H9 (cell line): ENCODE data around the gene MSRB1. TPM values are rescaled to one million over a fixed set of nuclear protein-coding genes. Genes with fewer than 3 reads are reported as not detected.

Source experiments
- DNase-seq: peaks from one replicate; pipeline ENCODE4 v3.0.0-alpha.2; 2017
- H2AFZ ChIP-seq: one replicate; pipeline ENCODE4 v1.6.1; 2013; ENCODE audit warnings: mild to moderate bottlenecking, low read length, control low read depth, moderate library complexity
- H2AK5ac ChIP-seq: 2 replicates; pipeline ENCODE4 v1.6.1; 2013; ENCODE audit warnings: low read length, control low read depth, mixed read lengths; ENCODE audit not compliant: insufficient read length
- H2BK120ac ChIP-seq: one replicate; pipeline ENCODE4 v1.6.1; 2013; ENCODE audit warnings: low read depth, mild to moderate bottlenecking, low read length, control low read depth, inconsistent platforms; ENCODE audit not compliant: poor library complexity, severe bottlenecking
- H2BK12ac ChIP-seq: 2 replicates; pipeline ENCODE4 v1.6.1; 2013; ENCODE audit warnings: low read length, control low read depth, mixed read lengths, low read depth; ENCODE audit not compliant: insufficient read length
- H2BK15ac ChIP-seq: 2 replicates; pipeline ENCODE4 v1.6.1; 2013; ENCODE audit warnings: low read depth, low read length, control low read depth
- H2BK20ac ChIP-seq: one replicate; pipeline ENCODE4 v1.6.1; 2013; ENCODE audit warnings: low read depth, mild to moderate bottlenecking, low read length, control low read depth, inconsistent platforms; ENCODE audit not compliant: poor library complexity, severe bottlenecking
- H2BK5ac ChIP-seq: 2 replicates; pipeline ENCODE4 v1.6.1; 2013; ENCODE audit warnings: low read length, control low read depth, mixed read lengths; ENCODE audit not compliant: insufficient read length
- H3K14ac ChIP-seq: 2 replicates; pipeline ENCODE4 v1.6.1; 2013; ENCODE audit warnings: low read length, control low read depth; ENCODE audit not compliant: insufficient read depth
- H3K18ac ChIP-seq: 2 replicates; pipeline ENCODE4 v1.6.1; 2013; ENCODE audit warnings: low read depth, mild to moderate bottlenecking, mixed read lengths, low read length, control low read depth; ENCODE audit not compliant: insufficient read length
- H3K23ac ChIP-seq: 2 replicates; pipeline ENCODE4 v1.6.1; 2013; ENCODE audit warnings: low read length, control low read depth, mixed read lengths, low read depth; ENCODE audit not compliant: insufficient read length
- H3K23me2 ChIP-seq: 2 replicates; pipeline ENCODE4 v1.6.1; 2013; ENCODE audit warnings: low read depth, mild to moderate bottlenecking, mixed read lengths, low read length, control low read depth; ENCODE audit not compliant: insufficient read length, poor library complexity, severe bottlenecking
- H3K27ac ChIP-seq: 2 replicates; pipeline ENCODE4 v1.5.1; 2013; ENCODE audit warnings: low read length, control low read depth, mixed read lengths, low read depth; ENCODE audit not compliant: insufficient read length
- H3K27me3 ChIP-seq: 2 replicates; pipeline ENCODE4 v1.6.1; 2013; ENCODE audit warnings: low read length, control low read depth, inconsistent platforms; ENCODE audit not compliant: insufficient read depth
- H3K4ac ChIP-seq: 2 replicates; pipeline ENCODE4 v1.6.1; 2013; ENCODE audit warnings: low read depth, mild to moderate bottlenecking, control low read depth, inconsistent platforms, low read length, moderate library complexity
- H3K4me1 ChIP-seq: 2 replicates; pipeline ENCODE4 v1.6.1; 2013; ENCODE audit warnings: low read length, control low read depth, inconsistent platforms; ENCODE audit not compliant: insufficient read depth
- H3K4me2 ChIP-seq: 2 replicates; pipeline ENCODE4 v1.6.1; 2013; ENCODE audit warnings: low read length, control low read depth, mixed read lengths; ENCODE audit not compliant: insufficient read length, insufficient read depth
- H3K56ac ChIP-seq: 2 replicates; pipeline ENCODE4 v1.6.1; 2013; ENCODE audit warnings: low read depth, mild to moderate bottlenecking, mixed read lengths, low read length, control low read depth; ENCODE audit not compliant: insufficient read length
- H3K79me1 ChIP-seq: 2 replicates; pipeline ENCODE4 v1.6.1; 2013; ENCODE audit warnings: low read depth, mild to moderate bottlenecking, moderate library complexity, low read length, control low read depth, inconsistent platforms; ENCODE audit not compliant: insufficient read depth, poor library complexity, severe bottlenecking
- H3K79me2 ChIP-seq: 2 replicates; pipeline ENCODE4 v1.6.1; 2013; ENCODE audit warnings: low read length, control low read depth, inconsistent platforms; ENCODE audit not compliant: insufficient read depth
- H3K9ac ChIP-seq: 2 replicates; pipeline ENCODE4 v1.6.1; 2013; ENCODE audit warnings: low read length, control low read depth, mixed read lengths; ENCODE audit not compliant: insufficient read length; ENCODE audit errors: extremely low read depth
- H3K9me3 ChIP-seq: one replicate; pipeline ENCODE4 v1.6.1; 2013; ENCODE audit warnings: low read depth, low read length, inconsistent platforms; ENCODE audit not compliant: control insufficient read depth
- H3T11ph ChIP-seq: one replicate; pipeline ENCODE4 v1.6.1; 2013; ENCODE audit warnings: mild to moderate bottlenecking, low read length, control low read depth, inconsistent platforms
- H4K20me1 ChIP-seq: one replicate; pipeline ENCODE4 v1.6.1; 2013; ENCODE audit not compliant: control insufficient read depth, insufficient read length, insufficient read depth
- H4K5ac ChIP-seq: 2 replicates; pipeline ENCODE4 v1.6.1; 2013; ENCODE audit warnings: low read depth, mild to moderate bottlenecking, mixed read lengths, low read length, control low read depth; ENCODE audit not compliant: insufficient read length
- H4K8ac ChIP-seq: replicated peaks from 2 replicates; pipeline ENCODE4 v1.6.1; 2013; ENCODE audit warnings: low read length, control low read depth, mixed read lengths, low read depth; ENCODE audit not compliant: insufficient read length
- H4K91ac ChIP-seq: 2 replicates; pipeline ENCODE4 v1.6.1; 2013; ENCODE audit warnings: low read depth, mild to moderate bottlenecking, moderate library complexity, mixed read lengths, low read length, control low read depth; ENCODE audit not compliant: insufficient read length
- H3K27ac Mint-ChIP-seq, 3 experiments: 2 replicates in 2 of 3; 3 replicates in 1 of 3; pipeline ENCODE4 v1.8.0; 2020 to 2021; ENCODE audit warnings: mixed read lengths in 3 of 3, mild to moderate bottlenecking in 1 of 3, moderate library complexity in 1 of 3
- H3K27me3 Mint-ChIP-seq: 2 replicates; pipeline ENCODE4 v1.8.0; 2021; ENCODE audit warnings: low read depth, mild to moderate bottlenecking, moderate library complexity, mixed read lengths
- H3K36me3 Mint-ChIP-seq, 3 experiments: 2 replicates in 2 of 3; 3 replicates in 1 of 3; pipeline ENCODE4 v1.8.0; 2020 to 2021; ENCODE audit warnings: low read depth in 3 of 3, mixed read lengths in 3 of 3; ENCODE audit not compliant: insufficient read depth in 1 of 3
- H3K4me1 Mint-ChIP-seq, 2 experiments: 2 replicates each; pipeline ENCODE4 v1.8.0; 2020; ENCODE audit warnings: mixed read lengths in 2 of 2
- H3K4me3 Mint-ChIP-seq, 2 experiments: 2 replicates in 1 of 2; 3 replicates in 1 of 2; pipeline ENCODE4 v1.8.0; 2020 to 2021; ENCODE audit warnings: mild to moderate bottlenecking in 2 of 2, mixed read lengths in 2 of 2, moderate library complexity in 1 of 2
- H3K9me3 Mint-ChIP-seq, 2 experiments: 2 replicates in 1 of 2; 3 replicates in 1 of 2; pipeline ENCODE4 v1.8.0; 2020; ENCODE audit warnings: mild to moderate bottlenecking in 2 of 2, mixed read lengths in 2 of 2, moderate library complexity in 1 of 2
- WGBS: extraction: QIAGEN DNeasy Blood & Tissue Kit; methylation state at CpG from one replicate; pipeline ENCODE4 v1.1.7; 2013; ENCODE audit warnings: missing lambda C conversion rate, low lambda C conversion rate, mixed read lengths; ENCODE audit not compliant: insufficient read length; ENCODE audit errors: extremely low coverage; 5-methylcytosine and 5-hydroxymethylcytosine counted together
- total RNA-seq: library from RNA; stranded (reverse); gene quantifications from 2 replicates; pipeline ENCODE4 v1.2.1, GENCODE V29; 2021
- TF ChIP-seq, protein P1 (sequence below): fragments of 200-600 bp; sonication (generic); conservative IDR thresholded peaks from 3 replicates; pipeline ENCODE4 v1.8.0; 2021; ENCODE audit warnings: antibody characterized with exemption, mild to moderate bottlenecking

The MSRB1 gene
- total RNA-seq, 1 experiment from 2014 or later, result 25.7 TPM

DNA sequence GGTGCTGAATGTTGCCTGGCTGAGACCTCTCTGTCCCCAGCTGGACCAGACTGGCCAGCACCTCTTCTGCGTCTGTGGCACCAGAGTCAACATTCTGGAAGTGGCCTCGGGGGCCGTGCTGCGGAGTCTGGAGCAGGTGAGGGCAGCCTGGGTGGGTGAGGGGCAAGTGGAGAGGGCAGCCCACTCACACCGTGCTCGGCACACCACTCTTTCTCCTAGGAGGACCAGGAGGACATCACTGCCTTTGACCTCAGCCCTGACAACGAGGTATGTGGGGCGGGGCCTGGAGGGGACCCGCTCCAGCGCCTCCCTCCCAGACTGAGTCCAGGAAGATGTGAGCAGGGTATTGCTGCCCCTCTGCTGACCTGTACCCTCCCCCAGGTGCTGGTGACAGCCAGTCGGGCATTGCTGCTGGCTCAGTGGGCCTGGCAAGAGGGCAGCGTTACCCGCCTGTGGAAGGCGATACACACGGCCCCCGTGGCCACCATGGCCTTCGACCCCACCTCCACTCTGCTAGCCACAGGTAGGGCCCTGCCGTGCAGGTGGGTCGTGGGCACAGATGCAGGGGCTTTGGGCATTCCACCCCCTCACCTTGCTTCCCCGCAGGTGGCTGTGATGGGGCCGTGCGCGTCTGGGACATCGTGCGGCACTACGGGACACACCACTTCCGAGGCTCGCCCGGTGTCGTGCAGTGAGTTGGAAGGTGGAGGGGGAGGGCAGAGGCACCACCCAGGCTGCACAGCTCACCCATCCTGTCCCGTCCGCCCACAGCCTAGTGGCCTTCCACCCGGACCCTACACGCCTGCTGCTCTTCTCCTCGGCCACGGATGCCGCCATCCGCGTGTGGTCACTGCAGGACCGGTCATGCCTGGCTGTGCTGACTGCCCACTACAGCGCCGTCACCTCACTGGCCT is 31.4 kb upstream of the MSRB1 start:
- WGBS, result no CpG with 5 or more reads among the region's 42 CpGs
- Histone ChIP-seq H3K27ac (no peak overlapping the region), H3K23ac (no peak overlapping the region), H4K5ac (no peak overlapping the region), H2BK15ac (no peak overlapping the region), H3K23me2 (peaks cover 9% of the 10 kb centered on the region), H3K9ac (no peak overlapping the region), H2BK20ac (no peak overlapping the region), H2AK5ac (no peak overlapping the region), H3K79me1 (peaks cover 5% of the 10 kb centered on the region), H4K8ac (no peak overlapping the region), H3K56ac (no peak overlapping the region), H3K4me1 (no peaks in the 10 kb centered on the region), H4K20me1 (no peaks in the 10 kb centered on the region), H3K9me3 (no peaks in the 10 kb centered on the region), H4K91ac (no peak overlapping the region), H2BK5ac (no peak overlapping the region), H2AFZ (no peak overlapping the region), H3K27me3 (no peaks in the 10 kb centered on the region), H3K14ac (no peak overlapping the region; the same call in 1 of the 2 replicates), H3K18ac (no peak overlapping the region), H2BK120ac (no peak overlapping the region), H3K79me2 (peaks cover 6% of the 10 kb centered on the region; the same call in 1 of the 2 replicates), H3K4me2 (no peak overlapping the region), H2BK12ac (no peak overlapping the region), H3T11ph (no peak overlapping the region), H3K4ac (no peak overlapping the region)
- DNase-seq, result no peak
- no peaks in the 10 kb centered on the region; a peak in 1 of 5 replicates for H3K9me3 Mint-ChIP-seq
- peak overlapping the region; percentile 22 to 53; a peak in 3 of 5 replicates for H3K4me3 Mint-ChIP-seq
- peaks cover under 1% of the 10 kb centered on the region; the same call in 1 of the 2 replicates for H3K27me3 Mint-ChIP-seq
- H3K4me1 Mint-ChIP-seq, result peaks cover 8 to 14% of the 10 kb centered on the region in 2 experiments
- TF ChIP-seq, protein P1, sequence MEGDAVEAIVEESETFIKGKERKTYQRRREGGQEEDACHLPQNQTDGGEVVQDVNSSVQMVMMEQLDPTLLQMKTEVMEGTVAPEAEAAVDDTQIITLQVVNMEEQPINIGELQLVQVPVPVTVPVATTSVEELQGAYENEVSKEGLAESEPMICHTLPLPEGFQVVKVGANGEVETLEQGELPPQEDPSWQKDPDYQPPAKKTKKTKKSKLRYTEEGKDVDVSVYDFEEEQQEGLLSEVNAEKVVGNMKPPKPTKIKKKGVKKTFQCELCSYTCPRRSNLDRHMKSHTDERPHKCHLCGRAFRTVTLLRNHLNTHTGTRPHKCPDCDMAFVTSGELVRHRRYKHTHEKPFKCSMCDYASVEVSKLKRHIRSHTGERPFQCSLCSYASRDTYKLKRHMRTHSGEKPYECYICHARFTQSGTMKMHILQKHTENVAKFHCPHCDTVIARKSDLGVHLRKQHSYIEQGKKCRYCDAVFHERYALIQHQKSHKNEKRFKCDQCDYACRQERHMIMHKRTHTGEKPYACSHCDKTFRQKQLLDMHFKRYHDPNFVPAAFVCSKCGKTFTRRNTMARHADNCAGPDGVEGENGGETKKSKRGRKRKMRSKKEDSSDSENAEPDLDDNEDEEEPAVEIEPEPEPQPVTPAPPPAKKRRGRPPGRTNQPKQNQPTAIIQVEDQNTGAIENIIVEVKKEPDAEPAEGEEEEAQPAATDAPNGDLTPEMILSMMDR, result no peak
- H3K36me3 Mint-ChIP-seq, result peaks cover 10 to 27% (median 25%) of the 10 kb centered on the region in 3 experiments
- H3K27ac Mint-ChIP-seq, result no peak overlapping the region; a peak in 1 of 7 replicates
